GM12878 (cell line): ENCODE data around the gene ARL10. TPM values are rescaled to one million over a fixed set of nuclear protein-coding genes. Genes with fewer than 3 reads are reported as not detected.
A peak's percentile ranks its signal among the peaks of the same experiment; 100 is the strongest.

ENCODE experiments used
- ATAC-seq: fragments of 200-7000 bp; cut with Tn5 transposase; 3 replicates; pipeline ENCODE4 v1.9.1; 2020; ENCODE audit warnings: mild to moderate bottlenecking, moderate library complexity
- BruUV-seq: library from RNA; stranded (reverse); fragments of 400-500 nt; replicated peaks from 2 replicates; lab custom pipeline; 2021; lab: Mats Ljungman, UMichigan
- CTCF ChIA-PET: fragments of 300-600 bp; sonication (Branson Sonifier 250); formaldehyde crosslinking; extraction: SDS; loops from one replicate; lab custom pipeline; 2021; ENCODE audit warnings: inconsistent platforms; lab: Yijun Ruan, JAX
- POLR2A ChIA-PET: fragments of 350-600 bp; formaldehyde crosslinking; extraction: SDS; loops from one replicate; lab custom pipeline; 2021; ENCODE audit warnings: inconsistent platforms; lab: Charles Lee
- RAD21 ChIA-PET: fragments of 300-600 bp; sonication (Branson Sonifier 250); formaldehyde crosslinking; loops from one replicate; lab custom pipeline; 2023; ENCODE audit warnings: antibody characterized with exemption; ENCODE audit not compliant: unreplicated experiment; lab: Charles Lee
- SMC1A ChIA-PET: fragments of 300-600 bp; sonication (Branson Sonifier 250); formaldehyde crosslinking; loops from one replicate; lab custom pipeline; 2023; ENCODE audit not compliant: unreplicated experiment, uncharacterized antibody; lab: Charles Lee
- DNase-seq: peaks from one replicate; pipeline ENCODE4 v3.0.0-alpha.2; 2011; ENCODE audit warnings: low read depth, low spot score
- FAIRE-seq: peaks from 3 replicates; lab custom pipeline; 2011; peaks lifted over from hg19 to GRCh38; lab: Jason Lieb, UNC
- H2AFZ ChIP-seq: 2 replicates; pipeline ENCODE4 v1.6.0; 2011; ENCODE audit warnings: low read depth, low read length, control low read depth; ENCODE audit not compliant: control insufficient read depth
- H3K27ac ChIP-seq: 2 replicates; pipeline ENCODE4 v1.5.1; 2011; ENCODE audit warnings: control low read depth; ENCODE audit not compliant: control insufficient read depth, insufficient read depth
- H3K27me3 ChIP-seq, 2 experiments: replicated peaks in 1 of 2; 2 replicates each; pipeline versions ENCODE4 v1.6.0 to v1.6.1; 2011; ENCODE audit warnings: low read length in 1 of 2; ENCODE audit not compliant: control insufficient read depth in 2 of 2, insufficient read depth in 2 of 2
- H3K36me3 ChIP-seq, 2 experiments: 2 replicates each; pipeline ENCODE4 v1.5.1; 2011; ENCODE audit warnings: low read length in 1 of 2; ENCODE audit not compliant: control insufficient read depth in 2 of 2, insufficient read depth in 2 of 2
- H3K4me1 ChIP-seq: 2 replicates; pipeline ENCODE4 v1.6.1; 2011; ENCODE audit warnings: mild to moderate bottlenecking, low read length, moderate library complexity, mixed read lengths; ENCODE audit not compliant: control insufficient read depth, insufficient read depth
- H3K4me2 ChIP-seq: 2 replicates; pipeline ENCODE4 v1.6.0; 2011; ENCODE audit warnings: control low read depth; ENCODE audit not compliant: control insufficient read depth, insufficient read depth
- H3K4me3 ChIP-seq: fragments of 200-600 bp; sonication (generic); 2 replicates; pipeline ENCODE4 v1.5.1; 2016
- H3K79me2 ChIP-seq: 2 replicates; pipeline ENCODE4 v1.6.0; 2011; ENCODE audit warnings: low read length; ENCODE audit not compliant: control insufficient read depth, insufficient read depth
- H3K9ac ChIP-seq: 2 replicates; pipeline ENCODE4 v1.8.0; 2011; ENCODE audit warnings: low read length, control low read depth, mixed read lengths; ENCODE audit not compliant: control insufficient read depth, insufficient read depth
- H3K9me3 ChIP-seq: replicated peaks from 3 replicates; pipeline ENCODE4 v1.5.1; 2011; ENCODE audit warnings: mild to moderate bottlenecking, low read length; ENCODE audit not compliant: control insufficient read depth, insufficient read depth
- H4K20me1 ChIP-seq: 2 replicates; pipeline ENCODE4 v1.6.0; 2011; ENCODE audit not compliant: control insufficient read depth, insufficient read depth
- FOS ChIP-seq: IDR thresholded peaks from 3 replicates; pipeline ENCODE4 v1.6.1; 2011; ENCODE audit warnings: borderline replicate concordance; ENCODE audit not compliant: insufficient read length; ENCODE audit errors: extremely low read depth
- PML ChIP-seq: IDR thresholded peaks from 2 replicates; pipeline ENCODE4 v1.6.1; 2012; ENCODE audit warnings: low read length, inconsistent platforms
- SMAD5 ChIP-seq: IDR thresholded peaks from 2 replicates; pipeline ENCODE4 v1.6.1; 2016; ENCODE audit warnings: antibody characterized with exemption, low read depth
- ZBTB11 ChIP-seq: fragments of 450-650 bp; formaldehyde crosslinking; IDR thresholded peaks from 2 replicates; pipeline ENCODE4 v1.5.0; 2022; ENCODE audit warnings: mild to moderate bottlenecking, missing genetic modification characterization
- WGBS: methylation state at CpG from one replicate; pipeline ENCODE4 v1.1.6; 2016; ENCODE audit warnings: low lambda C conversion rate; ENCODE audit not compliant: insufficient replicate concordance, insufficient coverage; ENCODE audit errors: missing lambda C conversion rate; 5-methylcytosine and 5-hydroxymethylcytosine counted together
- in situ Hi-C: fragments of 300-500 bp; cut with MboI; formaldehyde crosslinking; loops from 9 replicates; pipeline ENCODE4 v1.14.3; 2018; ENCODE audit warnings: mixed read lengths
- intact Hi-C: fragments of 100-400 bp; cut with micrococcal nuclease; formaldehyde crosslinking; loops from one replicate; pipeline ENCODE4 v1.14.2; 2022; ENCODE audit not compliant: unreplicated experiment
- polyA plus RNA-seq, 11 experiments: library from polyadenylated mRNA; depleted of rRNA in 4 of 11; unstranded in 6 of 11; stranded (reverse) in 5 of 11; fragments of >200 nt; fragmentation: Nextera tagmentation in 4 of 11; fragmentation: Illumina TruSeq in 1 of 11; extraction: Ambion mirVana in 4 of 11; extraction: Trizol in 1 of 11; gene quantifications; 1 replicate in 1 of 11; 2 replicates in 10 of 11; pipeline versions ENCODE4 v1.2.1 to v1.2.3, GENCODE V29; 2011 to 2016; ENCODE audit warnings: inconsistent platforms in 2 of 11, missing spikeins in 2 of 11, low read depth in 1 of 11
- total RNA-seq, 4 experiments: library from RNA; depleted of rRNA in 3 of 4; stranded (reverse); fragments of >200 nt in 3 of 4; fragmentation: Illumina TruSeq in 1 of 4; extraction: Trizol in 1 of 4; gene quantifications; 2 replicates each; pipeline versions ENCODE4 v1.2.1 to v1.2.3, GENCODE V29; 2013 to 2021

Gene ARL10
- total and polyA plus RNA-seq, 10 of the 15 experiments (the other 5 are each of a cell fraction or from before 2014, with no cell fraction given) = 0.44 to 6.4 (median 2.4) TPM

- TF ChIP-seq ZBTB11 (CRISPR knock-in tag) = no peak
Observed at GRCh38 chr5:176381979-176382378, 16.7 kb downstream of the ARL10 start (continued).

- intact Hi-C loops (loop anchor here (10.0 kb wide), 1 partner anchor 152 kb away; the partner anchor contains the start of gene RNF44), in situ Hi-C loops (no loop called here)
- H3K36me3 ChIP-seq = peaks cover 21 to 25% of the 10 kb centered on the region in 2 experiments
- no peak overlapping the region for H3K9ac ChIP-seq
- no peak overlapping the region for H3K27ac ChIP-seq
- SMC1A ChIA-PET = no interaction called here
- no peak overlapping the region for H2AFZ ChIP-seq
- no peak overlapping the region for H3K4me3 ChIP-seq
- no peaks in the 10 kb centered on the region for H3K27me3 ChIP-seq
- RAD21 ChIA-PET = no interaction called here
- FAIRE-seq = no peak
- WGBS = 98% methylated on average over 3 of the region's 3 CpGs
- TF ChIP-seq FOS (no peak), PML (0 out of 2 replicates have a peak, but pooled peaks have one; percentile 5), SMAD5 (peak; percentile 17; the same call in 1 of the 2 replicates)
- H3K4me1 ChIP-seq = peaks cover 6% of the 10 kb centered on the region
- H3K9me3 ChIP-seq = no peaks in the 10 kb centered on the region; the same call in 2 of the 3 replicates
- ATAC-seq = no peak
- peaks cover 3% of the 10 kb centered on the region; the same call in 1 of the 2 replicates for H4K20me1 ChIP-seq
- peaks cover 28% of the 10 kb centered on the region for H3K79me2 ChIP-seq
- no TSS peak for BruUV-seq
- DNase-seq = no peak
- no peak overlapping the region for H3K4me2 ChIP-seq
- POLR2A ChIA-PET = no interaction called here
- CTCF ChIA-PET = no interaction called here
Observed at GRCh38 chr5:176382721-176383120, 17.4 kb downstream of the ARL10 start.
